HG02943 (cell line): ENCODE measurements around the gene CARS2.

Experiments
- ATAC-seq: cut with Tn5 transposase; IDR thresholded peaks from one replicate; pipeline ENCODE4 v1.9.1; 2021; ENCODE audit warnings: mild to moderate bottlenecking, low read depth, moderate library complexity; ENCODE audit not compliant: unreplicated experiment

Gene CARS2

DNA sequence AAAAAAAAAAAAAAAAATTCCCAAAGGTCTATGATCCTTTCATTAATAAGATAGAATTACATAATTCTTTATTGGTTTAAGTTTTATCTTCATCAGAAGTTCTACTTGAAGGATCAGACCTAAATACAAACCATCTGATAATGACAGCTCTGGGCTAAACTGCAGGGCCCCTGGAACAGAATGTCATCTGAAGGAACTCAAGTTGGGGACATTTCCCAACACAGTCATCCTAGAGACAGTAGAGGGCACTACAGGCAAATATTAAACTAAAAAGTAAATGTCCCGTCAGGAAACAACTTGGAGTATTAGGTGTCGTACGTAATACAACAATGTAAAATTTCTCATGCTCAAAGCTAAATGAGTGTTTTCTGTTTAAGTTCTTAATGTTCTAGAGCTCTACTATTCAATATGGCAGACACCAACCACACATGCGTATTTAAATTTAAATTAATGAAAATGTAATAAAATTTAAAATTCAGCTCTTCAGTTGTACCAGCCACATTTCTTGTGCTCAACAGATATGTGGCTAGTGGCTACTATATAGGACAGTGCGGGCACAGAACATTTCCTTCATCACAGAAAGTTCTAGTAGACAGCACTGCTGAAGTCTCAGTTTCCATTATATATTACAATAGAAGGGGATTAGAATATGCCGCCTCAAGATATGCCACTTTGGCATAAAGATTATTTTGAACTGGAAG is 112.3 kb downstream of the CARS2 start:
- no peak for ATAC-seq

DNA sequence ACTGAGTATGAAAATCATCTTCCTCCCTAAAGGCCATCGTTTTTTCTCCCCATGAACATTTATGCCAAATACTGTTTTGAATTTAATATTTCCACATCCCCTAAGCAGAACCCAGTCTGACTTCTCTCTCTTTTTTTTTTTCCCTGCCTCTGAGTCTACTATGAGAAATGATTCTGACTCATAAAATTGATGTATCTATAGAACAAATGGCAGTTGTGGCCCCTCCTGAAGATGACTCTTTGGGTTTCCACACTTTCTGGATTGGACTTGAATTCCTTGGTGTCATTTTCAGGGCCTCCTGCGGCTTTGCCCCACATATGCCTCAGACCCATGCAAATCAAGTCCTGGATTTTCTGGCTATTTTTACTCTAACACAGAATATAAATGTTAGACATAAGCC is 113.3 kb downstream of the CARS2 start:
- ATAC-seq: no peak
